ENCODE results near the gene HSPA14. TPM values are rescaled to one million over a fixed set of nuclear protein-coding genes. Genes with fewer than 3 reads are reported as not detected.
A peak's percentile ranks its signal among the peaks of the same experiment; 100 is the strongest.

The HSPA14 gene
- total and polyA plus RNA-seq, 8 donors, result 1.2 to 25.9 (median 16.3) TPM; not detected in 1

DNA sequence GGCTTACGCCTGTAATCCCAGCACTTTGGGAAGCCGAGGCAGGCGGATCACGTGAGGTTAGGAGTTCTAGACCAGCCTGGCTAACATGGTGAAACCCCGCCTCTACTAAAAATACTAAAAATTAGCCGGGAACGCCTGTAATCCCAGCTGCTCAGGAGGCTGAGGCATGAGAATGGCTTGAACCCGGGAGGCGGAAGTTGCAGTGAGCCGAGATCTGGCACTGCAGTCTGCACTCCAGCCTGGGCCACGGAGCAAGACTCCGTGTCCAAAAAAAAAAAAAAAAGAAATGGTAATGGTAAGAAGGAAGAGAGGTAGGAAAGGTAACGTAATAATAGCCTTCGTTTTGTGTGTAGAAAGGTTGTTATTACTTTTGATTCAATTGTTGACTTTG lies 1.2 kb downstream of the HSPA14 start:
- 6 to 10% (median 9%) methylated on average over 14 of the region's 14 CpGs for WGBS, 5 donors
- DNase-seq, result peak in 1 of 2 donors; percentile 42
- H3K27ac ChIP-seq, result peak overlapping the region; percentile 95 to 98 (median 97)
- no peaks in the 10 kb centered on the region for H3K27me3 ChIP-seq
- H3K9me3 ChIP-seq, result no peaks in the 10 kb centered on the region
- peak overlapping the region; percentile 76 to 96 (median 94) for H3K4me3 ChIP-seq
- intact Hi-C loops (cut with DNase I; ENCODE audit: low total_unique reads), result loop anchor here (10.0 kb wide), 1 partner anchor 244 kb away; no protein-coding TSS in a partner anchor
- H3K36me3 ChIP-seq, result peaks cover 30 to 41% (median 38%) of the 10 kb centered on the region in 4 donors
- TF ChIP-seq EP300 (IDR thresholded peaks at IDR 0.05) (no peak), POLR2A (IDR thresholded peaks at IDR 0.05) (no peak), POLR2AphosphoS5 (IDR thresholded peaks at IDR 0.05) (no peak), CTCF (IDR thresholded peaks at IDR 0.05) (no peak)
- H3K4me1 ChIP-seq, result peaks cover 7 to 30% (median 23%) of the 10 kb centered on the region in 4 donors

DNA sequence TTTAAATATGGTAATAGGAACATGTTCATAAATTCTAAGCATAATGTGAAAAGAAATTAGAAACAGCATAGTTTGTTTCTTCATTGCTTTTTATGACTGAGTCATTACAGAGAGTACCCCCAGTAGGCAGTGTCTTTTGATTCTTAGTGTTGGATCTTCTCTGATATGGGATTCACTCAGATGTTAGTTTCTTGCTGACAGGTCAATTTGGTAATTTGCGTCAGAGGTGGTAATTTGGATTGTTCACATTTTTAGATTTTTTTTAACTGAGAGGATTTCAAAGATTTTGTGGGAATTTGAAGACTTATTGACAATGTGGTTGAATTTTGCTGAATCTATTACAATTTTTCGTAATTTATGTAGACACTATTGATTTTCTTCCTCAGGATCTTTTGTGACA lies 2.1 kb downstream of the HSPA14 start:
- peaks cover 35 to 50% (median 46%) of the 10 kb centered on the region in 4 donors for H3K36me3 ChIP-seq
- no peak overlapping the region for H3K27ac ChIP-seq
- H3K9me3 ChIP-seq, result no peaks in the 10 kb centered on the region
- intact Hi-C loops (cut with DNase I; ENCODE audit: low total_unique reads), result no loop called here
- TF ChIP-seq POLR2A (IDR thresholded peaks at IDR 0.05) (no peak), CTCF (IDR thresholded peaks at IDR 0.05) (no peak), EP300 (IDR thresholded peaks at IDR 0.05) (no peak), POLR2AphosphoS5 (IDR thresholded peaks at IDR 0.05) (no peak)
- no peak overlapping the region for H3K4me3 ChIP-seq
- WGBS, 5 donors, result 90 to 99% (median 95%) methylated on average over 2 of the region's 2 CpGs
- peaks cover 7 to 27% (median 21%) of the 10 kb centered on the region in 4 donors for H3K4me1 ChIP-seq
- no peaks in the 10 kb centered on the region for H3K27me3 ChIP-seq
- no peak for DNase-seq

DNA sequence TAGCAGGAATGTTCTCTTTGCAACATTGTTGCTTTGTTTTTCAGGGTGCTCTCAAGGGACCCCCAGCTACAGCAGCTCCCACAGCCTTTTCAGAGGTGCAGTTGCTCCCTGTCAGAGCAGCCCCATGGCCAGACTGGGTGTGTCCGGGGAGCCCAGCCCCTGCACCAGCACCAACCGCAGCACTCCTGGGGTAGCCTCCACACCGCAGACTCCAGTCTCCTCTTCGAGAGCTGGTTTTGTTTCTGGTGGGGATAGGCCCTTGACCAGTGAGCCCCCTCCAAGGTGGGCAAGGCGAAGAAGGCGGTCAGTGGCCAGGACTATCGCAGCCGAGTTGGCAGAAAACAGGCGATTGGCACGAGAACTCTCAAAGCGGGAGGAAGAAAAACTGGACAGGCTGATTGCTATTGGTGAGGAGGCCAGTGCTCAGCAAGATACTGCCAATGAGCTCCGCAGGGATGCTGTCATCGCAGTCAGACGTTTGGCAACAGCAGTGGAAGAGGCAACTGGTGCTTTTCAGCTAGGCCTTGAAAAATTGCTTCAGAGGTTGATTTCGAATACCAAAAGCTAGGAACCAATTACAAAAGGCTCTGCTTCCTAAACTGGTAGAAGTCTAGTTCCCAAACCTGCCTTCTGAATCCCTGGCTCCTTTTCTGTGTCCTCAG lies 5.4 kb downstream of the HSPA14 start:
- Histone ChIP-seq H3K27me3 (no peaks in the 10 kb centered on the region), H3K9me3 (no peaks in the 10 kb centered on the region), H3K4me3 (no peak overlapping the region), H3K4me1 (peaks cover 0 to 15% (median 11%) of the 10 kb centered on the region in 4 donors), H3K27ac (no peak overlapping the region), H3K36me3 (peaks cover 35 to 64% (median 61%) of the 10 kb centered on the region in 4 donors)
- no peak for DNase-seq
- intact Hi-C loops (cut with DNase I; ENCODE audit: low total_unique reads), result no loop called here
- WGBS, 5 donors, result 93 to 97% (median 94%) methylated on average over 15 of the region's 15 CpGs
- TF ChIP-seq POLR2A (IDR thresholded peaks at IDR 0.05) (no peak), EP300 (IDR thresholded peaks at IDR 0.05) (no peak), CTCF (IDR thresholded peaks at IDR 0.05) (no peak), POLR2AphosphoS5 (IDR thresholded peaks at IDR 0.05) (no peak)

- Histone ChIP-seq H3K36me3 (peaks cover 35 to 77% (median 74%) of the 10 kb centered on the region in 4 donors), H3K27me3 (no peaks in the 10 kb centered on the region), H3K9me3 (no peaks in the 10 kb centered on the region), H3K4me3 (no peak overlapping the region), H3K4me1 (peaks cover 0 to 3% (median 1%) of the 10 kb centered on the region in 4 donors), H3K27ac (no peak overlapping the region)
- DNase-seq, result no peak
- no peak for TF ChIP-seq EP300 (IDR thresholded peaks at IDR 0.05)
- no peak for TF ChIP-seq POLR2A (IDR thresholded peaks at IDR 0.05)
- no peak for TF ChIP-seq POLR2AphosphoS5 (IDR thresholded peaks at IDR 0.05)
- TF ChIP-seq CTCF (IDR thresholded peaks at IDR 0.05), result no peak
- intact Hi-C loops (cut with DNase I; ENCODE audit: low total_unique reads), result no loop called here
- WGBS, 5 donors, result 78 to 92% (median 87%) methylated on average over 2 of the region's 2 CpGs
These were observed 6.8 kb downstream of the HSPA14 start for GRCh38 chr10:14844948-14845347.

Measured in stomach (tissue), 9 donors.